DMS114 treated with DMSO at 0.1 percent for 48 hours (cell line): ENCODE results near the gene FZD2.

Experiments
- DNase-seq: peaks from one replicate; lab custom pipeline; 2025; ENCODE audit not compliant: unreplicated experiment; lab: John Stamatoyannopoulos, UW

The FZD2 gene

GRCh38 chr17:44606658-44607057 is 49.4 kb downstream of the FZD2 start:
- no peak for DNase-seq

GRCh38 chr17:44607836-44608690 is 50.8 kb downstream of the FZD2 start:
- no peak for DNase-seq

- DNase-seq = no peak
Measured at GRCh38 chr17:44608727-44609435, 51.6 kb downstream of the FZD2 start.

- no peak for DNase-seq
Measured at GRCh38 chr17:44610331-44610730, 53.0 kb downstream of the FZD2 start.
